ENCODE data around the gene SLC50A1.

- TF ChIP-seq, protein P1, sequence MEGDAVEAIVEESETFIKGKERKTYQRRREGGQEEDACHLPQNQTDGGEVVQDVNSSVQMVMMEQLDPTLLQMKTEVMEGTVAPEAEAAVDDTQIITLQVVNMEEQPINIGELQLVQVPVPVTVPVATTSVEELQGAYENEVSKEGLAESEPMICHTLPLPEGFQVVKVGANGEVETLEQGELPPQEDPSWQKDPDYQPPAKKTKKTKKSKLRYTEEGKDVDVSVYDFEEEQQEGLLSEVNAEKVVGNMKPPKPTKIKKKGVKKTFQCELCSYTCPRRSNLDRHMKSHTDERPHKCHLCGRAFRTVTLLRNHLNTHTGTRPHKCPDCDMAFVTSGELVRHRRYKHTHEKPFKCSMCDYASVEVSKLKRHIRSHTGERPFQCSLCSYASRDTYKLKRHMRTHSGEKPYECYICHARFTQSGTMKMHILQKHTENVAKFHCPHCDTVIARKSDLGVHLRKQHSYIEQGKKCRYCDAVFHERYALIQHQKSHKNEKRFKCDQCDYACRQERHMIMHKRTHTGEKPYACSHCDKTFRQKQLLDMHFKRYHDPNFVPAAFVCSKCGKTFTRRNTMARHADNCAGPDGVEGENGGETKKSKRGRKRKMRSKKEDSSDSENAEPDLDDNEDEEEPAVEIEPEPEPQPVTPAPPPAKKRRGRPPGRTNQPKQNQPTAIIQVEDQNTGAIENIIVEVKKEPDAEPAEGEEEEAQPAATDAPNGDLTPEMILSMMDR (IDR thresholded peaks at IDR 0.05) = no peak
- no peak for TF ChIP-seq POLR2A (IDR thresholded peaks at IDR 0.05)
These were observed 13.3 kb upstream of the SLC50A1 start for GRCh38 chr1:155122308-155122707.
